ENCODE data around the gene IL32. TPM values are rescaled to one million over a fixed set of nuclear protein-coding genes. Genes with fewer than 3 reads are reported as not detected.
A peak's percentile ranks its signal among the peaks of the same experiment; 100 is the strongest.
"Not testable (repeated sequence)": the region's sequence is repeated elsewhere in the genome, so short reads cannot be mapped to it uniquely, and the experiment has no call there.

The IL32 gene
- total and polyA plus RNA-seq, 2 experiments from 2014 or later, result 2.3 to 6.1 TPM

- no peak for TF ChIP-seq ZNF462 (CRISPR knock-in tag; IDR thresholded peaks at IDR 0.05)
- TF ChIP-seq NANOG (IDR thresholded peaks at IDR 0.05; ENCODE audit: borderline replicate concordance), result no peak
- TF ChIP-seq STAT1 (IDR thresholded peaks at IDR 0.05; ENCODE audit: unreplicated experiment), result no peak
- no peak for TF ChIP-seq EZH2phosphoT487 (IDR thresholded peaks at IDR 0.05; ENCODE audit: unreplicated experiment)
Observed at GRCh38 chr16:3074860-3075522, 9.6 kb downstream of the IL32 start (continued).

- no peak for DNase-seq (ENCODE audit: low spot score)
- Histone ChIP-seq H3K79me2 (replicated peaks; ENCODE audit: insufficient read depth) (no peaks in the 10 kb centered on the region), H3K4me2 (no peak overlapping the region), H4K20me1 (replicated peaks; ENCODE audit: insufficient read depth) (no peaks in the 10 kb centered on the region), H3K27ac (ENCODE audit: low read depth) (no peak overlapping the region), H3K9me2 (ENCODE audit: insufficient read depth) (no peaks in the 10 kb centered on the region), H2AFZ (no peak overlapping the region), H3K4me1 (ENCODE audit: insufficient read depth) (peaks cover 9% of the 10 kb centered on the region), H3F3A (replicated peaks; ENCODE audit: low read depth) (no peaks in the 10 kb centered on the region), H3K4me3 (no peak overlapping the region), H3K36me3 (ENCODE audit: insufficient read depth) (no peaks in the 10 kb centered on the region; the same call in 1 of the 2 replicates), H3K27me3 (ENCODE audit: insufficient read depth) (no peaks in the 10 kb centered on the region)
- TF ChIP-seq ZNF114 (CRISPR knock-in tag; IDR thresholded peaks at IDR 0.05), result no peak
- TF ChIP-seq, protein P1, sequence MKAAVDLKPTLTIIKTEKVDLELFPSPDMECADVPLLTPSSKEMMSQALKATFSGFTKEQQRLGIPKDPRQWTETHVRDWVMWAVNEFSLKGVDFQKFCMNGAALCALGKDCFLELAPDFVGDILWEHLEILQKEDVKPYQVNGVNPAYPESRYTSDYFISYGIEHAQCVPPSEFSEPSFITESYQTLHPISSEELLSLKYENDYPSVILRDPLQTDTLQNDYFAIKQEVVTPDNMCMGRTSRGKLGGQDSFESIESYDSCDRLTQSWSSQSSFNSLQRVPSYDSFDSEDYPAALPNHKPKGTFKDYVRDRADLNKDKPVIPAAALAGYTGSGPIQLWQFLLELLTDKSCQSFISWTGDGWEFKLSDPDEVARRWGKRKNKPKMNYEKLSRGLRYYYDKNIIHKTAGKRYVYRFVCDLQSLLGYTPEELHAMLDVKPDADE (IDR thresholded peaks at IDR 0.05), result no peak
- no peak overlapping the region for H3K4me3 Mint-ChIP-seq
- H3K4me1 Mint-ChIP-seq, result peaks cover 41% of the 10 kb centered on the region
- ATAC-seq, result peak; percentile 63
- peaks cover 13% of the 10 kb centered on the region for H3K27me3 Mint-ChIP-seq (ENCODE audit: insufficient read depth, low read depth, poor library complexity)
- no peak overlapping the region for H3K27ac Mint-ChIP-seq
- no peaks in the 10 kb centered on the region; the same call in 2 of the 3 replicates for H3K9me3 Mint-ChIP-seq
- H3K36me3 Mint-ChIP-seq (ENCODE audit: low read depth), result peaks cover 23% of the 10 kb centered on the region
Observed at GRCh38 chr16:3075523-3075915, 10.1 kb downstream of the IL32 start.

DNA sequence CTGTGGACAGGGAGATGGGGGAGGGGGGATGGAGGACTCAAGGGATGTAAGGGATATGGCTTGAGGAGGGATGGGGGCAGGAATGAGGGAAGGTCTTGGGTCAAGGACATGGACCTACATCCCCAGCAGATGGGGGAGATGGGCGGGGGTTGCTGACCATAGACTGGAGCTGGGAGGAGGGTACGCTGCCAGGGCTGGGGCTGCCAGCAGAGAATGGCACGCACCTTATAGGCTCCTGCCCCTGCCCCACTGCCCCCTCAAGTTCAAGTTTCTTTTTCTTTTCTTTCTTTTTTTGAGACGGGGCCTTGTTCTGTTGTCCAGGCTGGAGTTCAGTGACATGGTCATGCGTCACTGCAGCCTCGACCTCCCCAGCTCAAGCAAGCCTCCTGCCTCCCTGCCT is 10.5 kb downstream of the IL32 start:
- not testable (repeated sequence) for H4K20me1 ChIP-seq (replicated peaks; ENCODE audit: insufficient read depth); H3K4me3 ChIP-seq; H3F3A ChIP-seq (replicated peaks; ENCODE audit: low read depth); H3K4me3 Mint-ChIP-seq; H3K36me3 ChIP-seq (ENCODE audit: insufficient read depth); H3K4me2 ChIP-seq; H3K79me2 ChIP-seq (replicated peaks; ENCODE audit: insufficient read depth); DNase-seq (ENCODE audit: low spot score); H3K9me3 Mint-ChIP-seq; H3K27me3 ChIP-seq (ENCODE audit: insufficient read depth); H3K4me1 ChIP-seq (ENCODE audit: insufficient read depth); H2AFZ ChIP-seq; ATAC-seq; H3K9me2 ChIP-seq (ENCODE audit: insufficient read depth); H3K27ac ChIP-seq (ENCODE audit: low read depth); H3K27ac Mint-ChIP-seq
- H3K4me1 Mint-ChIP-seq, result peaks cover 45% of the 10 kb centered on the region
- peaks cover 26% of the 10 kb centered on the region for H3K36me3 Mint-ChIP-seq (ENCODE audit: low read depth)
- peaks cover 16% of the 10 kb centered on the region for H3K27me3 Mint-ChIP-seq (ENCODE audit: insufficient read depth, low read depth, poor library complexity)

All from GM23338 (cell line).